ENCODE measurements around the gene ITIH4.

ITIH4 gene

GRCh38 chr3:52795298-52795900 is 35.1 kb downstream of the ITIH4 start:
- DNase-seq, result no peak

- DNase-seq, result no peak
Measured at GRCh38 chr3:52794612-52795099, 35.8 kb downstream of the ITIH4 start, which contains the start of gene ITIH3. ITIH3 (plus strand) TSS chr3:52794796; CDS start chr3:52794804, 8 bp downstream.

- DNase-seq, result no peak
Measured at GRCh38 chr3:52793702-52794611, 36.5 kb downstream of the ITIH4 start.

GRCh38 chr3:52792961-52793695 is 37.3 kb downstream of the ITIH4 start:
- DNase-seq, result peak; percentile 55

GRCh38 chr3:52792413-52792812 is 38.1 kb downstream of the ITIH4 start:
- DNase-seq, result no peak

- no peak for DNase-seq
Measured at GRCh38 chr3:52791928-52792327, 38.5 kb downstream of the ITIH4 start.

GRCh38 chr3:52791366-52791765 is 39.1 kb downstream of the ITIH4 start:
- no peak for DNase-seq

GRCh38 chr3:52790741-52791140 is 39.7 kb downstream of the ITIH4 start:
- no peak for DNase-seq

GRCh38 chr3:52790337-52790736 is 40.1 kb downstream of the ITIH4 start:
- DNase-seq, result no peak

- DNase-seq, result no peak
Measured at GRCh38 chr3:52789746-52790040, 40.8 kb downstream of the ITIH4 start.

- DNase-seq, result no peak
Measured at GRCh38 chr3:52788890-52789745, 41.4 kb downstream of the ITIH4 start.

- no peak for DNase-seq
Measured at GRCh38 chr3:52787672-52788625, 42.5 kb downstream of the ITIH4 start.

- DNase-seq, result no peak
Measured at GRCh38 chr3:52787246-52787645, 43.2 kb downstream of the ITIH4 start.

GRCh38 chr3:52786330-52787215 is 43.9 kb downstream of the ITIH4 start:
- no peak for DNase-seq

GRCh38 chr3:52784931-52785590 is 45.4 kb downstream of the ITIH4 start:
- no peak for DNase-seq

- no peak for DNase-seq
Measured at GRCh38 chr3:52784021-52784621, 46.4 kb downstream of the ITIH4 start.

- no peak for DNase-seq
Measured at GRCh38 chr3:52783211-52783555, 47.3 kb downstream of the ITIH4 start.

GRCh38 chr3:52782412-52783210 is 47.9 kb downstream of the ITIH4 start:
- DNase-seq, result no peak

- no peak for DNase-seq
Measured at GRCh38 chr3:52781741-52782140, 48.7 kb downstream of the ITIH4 start.
